SIG-M5 treated with dmso at 0.1 percent for 504 hours (cell line): ENCODE results near the gene IRS2.
"Not testable (repeated sequence)": the region's sequence is repeated elsewhere in the genome, so short reads cannot be mapped to it uniquely, and the experiment has no call there.

Experiments used
- DNase-seq: peaks from one replicate; lab custom pipeline; 2025; ENCODE audit not compliant: unreplicated experiment; lab: John Stamatoyannopoulos, UW

IRS2 gene

DNA sequence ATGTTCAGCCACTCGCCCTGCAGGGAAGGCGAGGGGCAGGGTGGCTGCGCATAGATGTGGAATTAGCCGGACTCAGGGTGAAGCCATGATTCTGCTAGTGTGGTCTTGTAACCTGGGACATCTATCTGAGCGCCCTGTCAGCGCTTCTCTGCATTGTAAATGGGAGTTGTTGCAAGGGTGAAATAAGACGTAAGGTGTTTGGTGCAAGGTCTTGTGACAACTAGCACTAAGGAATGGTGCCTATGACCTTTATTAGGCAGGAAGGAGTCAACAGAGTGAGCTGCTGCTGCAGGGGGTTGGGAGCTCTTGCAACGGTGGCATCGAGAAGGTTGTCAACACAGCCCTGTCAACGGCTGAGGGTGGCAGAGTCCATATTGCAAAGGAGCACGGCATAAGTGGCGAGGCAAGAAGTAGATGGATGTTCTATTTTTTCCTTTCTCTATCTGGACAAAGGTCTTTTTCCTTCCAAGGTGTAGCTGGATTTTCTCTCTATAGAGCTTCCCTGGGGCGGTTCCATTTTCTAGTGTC, 49.3 kb downstream of the IRS2 start:
- no peak for DNase-seq

DNA sequence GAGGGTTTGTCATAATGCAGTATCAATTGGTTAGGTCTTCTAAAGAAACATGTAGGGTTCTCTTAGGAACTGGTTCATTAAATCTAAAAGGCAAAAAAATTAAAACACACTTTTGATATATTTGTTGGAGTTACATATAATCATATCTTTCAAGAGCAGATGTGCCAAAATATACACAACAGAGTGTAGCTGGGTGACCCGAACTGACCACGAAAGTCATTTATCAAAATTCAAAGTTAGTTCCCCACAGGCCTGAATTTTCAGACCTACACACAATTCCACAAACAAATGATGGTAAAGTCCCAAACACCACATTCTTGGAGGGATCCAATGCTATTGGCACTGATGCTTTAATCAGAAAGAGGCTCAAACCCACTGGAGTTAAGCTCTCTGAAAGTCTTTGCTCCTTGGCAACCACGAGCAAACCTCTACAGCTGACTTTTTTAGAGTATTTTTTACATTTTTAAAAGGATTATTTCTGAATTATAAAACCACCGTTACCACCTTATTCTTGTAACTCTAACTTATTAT, 50.9 kb downstream of the IRS2 start:
- DNase-seq: no peak

- DNase-seq: no peak
These were observed 52.2 kb downstream of the IRS2 start for GRCh38 chr13:109734002-109734785.

GRCh38 chr13:109733550-109733949, 52.8 kb downstream of the IRS2 start:
- DNase-seq: no peak

GRCh38 chr13:109732470-109733170, 53.8 kb downstream of the IRS2 start:
- not testable (repeated sequence) for DNase-seq

GRCh38 chr13:109730812-109731335, 55.5 kb downstream of the IRS2 start:
- DNase-seq: no peak

- no peak for DNase-seq
These were observed 57.3 kb downstream of the IRS2 start for GRCh38 chr13:109728791-109729731.

GRCh38 chr13:109728061-109728460, 58.3 kb downstream of the IRS2 start:
- no peak for DNase-seq

GRCh38 chr13:109727251-109727650, 59.1 kb downstream of the IRS2 start:
- DNase-seq: no peak

- DNase-seq: no peak
These were observed 60.3 kb downstream of the IRS2 start for GRCh38 chr13:109725995-109726637.

DNA sequence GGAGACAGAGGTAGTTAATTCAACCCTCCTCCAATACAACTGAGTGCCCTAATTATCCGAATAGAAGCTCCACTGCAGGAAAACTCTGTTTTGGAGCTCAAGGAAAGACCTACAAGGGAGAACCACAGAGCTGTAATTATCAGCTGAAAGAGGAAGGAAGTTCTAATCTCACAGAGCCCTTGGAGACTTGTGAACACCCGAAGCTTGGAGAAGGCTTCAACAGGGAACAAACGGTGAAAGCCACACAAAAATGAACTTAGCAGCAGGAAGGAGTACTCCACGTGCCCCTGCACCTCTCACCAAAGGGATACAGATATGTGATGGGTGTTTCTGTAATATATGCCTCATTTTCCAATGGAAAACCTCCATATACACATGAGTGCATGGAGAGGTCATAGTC, 61.1 kb downstream of the IRS2 start:
- DNase-seq: peak; percentile 61

GRCh38 chr13:109724603-109725002, 61.8 kb downstream of the IRS2 start:
- no peak for DNase-seq

- no peak for DNase-seq
These were observed 63.3 kb downstream of the IRS2 start for GRCh38 chr13:109723046-109723445.

DNA sequence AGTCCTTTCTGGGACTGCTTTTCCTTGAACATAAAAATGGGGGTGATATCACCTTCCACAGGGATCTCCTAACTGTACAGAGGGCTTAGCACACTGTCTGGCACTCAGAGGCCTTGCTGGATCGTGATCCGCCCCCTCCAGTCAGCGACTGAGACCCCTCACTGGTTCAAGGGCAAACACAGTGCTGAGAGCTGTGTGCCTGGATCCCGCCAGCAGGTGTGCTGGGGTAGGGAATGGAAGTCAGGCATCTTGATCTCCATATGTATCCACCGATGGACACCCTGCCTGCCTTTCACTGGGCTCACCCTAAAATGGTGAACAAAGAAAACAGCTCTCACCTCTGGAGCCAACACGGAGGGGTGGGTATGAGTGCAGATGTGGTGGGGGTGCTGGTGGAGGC, 64.3 kb downstream of the IRS2 start:
- DNase-seq: no peak

GRCh38 chr13:109720758-109721184, 65.6 kb downstream of the IRS2 start:
- DNase-seq: no peak

DNA sequence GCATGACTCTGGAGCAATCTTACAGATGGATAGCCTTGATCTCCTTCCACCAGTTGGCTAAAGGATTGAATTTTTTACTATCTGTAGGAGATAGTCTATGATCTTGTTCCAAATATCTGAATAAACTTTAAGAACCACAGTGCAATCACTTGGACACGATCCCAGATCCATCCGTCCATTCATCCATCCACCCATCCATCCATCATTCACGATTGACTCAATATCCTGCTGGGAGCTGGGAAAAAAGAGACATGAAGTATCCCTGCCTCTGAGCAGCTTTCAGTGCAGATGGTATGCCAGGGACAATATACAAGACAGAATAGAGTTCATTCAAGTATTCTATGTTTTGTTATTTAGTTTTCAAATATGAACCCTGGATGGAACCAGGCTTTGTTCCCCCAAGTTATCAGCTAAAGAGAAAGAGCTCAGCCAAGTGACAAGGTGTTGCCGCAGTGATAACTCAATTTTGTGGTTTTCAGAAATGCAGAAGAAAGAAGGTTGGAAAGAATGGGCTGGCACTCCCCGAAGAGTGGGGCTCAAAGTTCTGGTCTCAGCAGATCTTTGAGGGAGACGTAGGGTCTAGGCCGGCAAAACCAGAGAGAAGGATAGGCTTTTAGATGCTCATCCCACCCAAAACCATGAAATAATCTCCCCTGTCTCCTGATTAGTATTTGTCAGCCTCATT, 66.3 kb downstream of the IRS2 start:
- DNase-seq: no peak

- DNase-seq: no peak
These were observed 67.7 kb downstream of the IRS2 start for GRCh38 chr13:109718726-109719125.

GRCh38 chr13:109717686-109718085, 68.7 kb downstream of the IRS2 start:
- DNase-seq: no peak

DNA sequence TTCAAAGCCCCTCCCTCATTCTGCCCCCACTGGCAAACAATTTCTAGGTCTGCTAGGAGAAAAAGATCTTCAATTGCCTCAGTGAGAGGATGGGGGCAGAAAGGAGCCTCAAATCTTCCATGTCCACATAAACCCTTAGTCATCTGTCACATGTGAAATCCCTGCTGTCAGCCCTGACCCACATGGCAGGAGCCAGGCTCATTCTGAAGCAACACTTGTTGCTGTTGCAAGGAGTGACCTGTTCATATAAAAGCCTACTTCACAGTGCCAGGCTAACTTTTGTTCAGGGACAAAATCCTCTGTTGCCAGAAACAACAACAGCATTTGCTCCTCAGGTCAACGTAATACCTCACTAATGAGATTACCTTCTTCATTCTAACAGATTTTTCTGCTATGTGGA, 70.5 kb downstream of the IRS2 start:
- peak; percentile 80 for DNase-seq

- DNase-seq: no peak
These were observed 72.7 kb downstream of the IRS2 start for GRCh38 chr13:109713681-109714080.
